RCC 7860 (cell line): ENCODE measurements around the gene NR1D1.

Experiments
- DNase-seq: peaks from one replicate; pipeline ENCODE4 v3.0.0-alpha.2; 2015; ENCODE audit warnings: low spot score
- FAIRE-seq: peaks from 2 replicates; lab custom pipeline; 2012; peaks lifted over from hg19 to GRCh38; lab: Jason Lieb, UNC

Gene NR1D1

DNA sequence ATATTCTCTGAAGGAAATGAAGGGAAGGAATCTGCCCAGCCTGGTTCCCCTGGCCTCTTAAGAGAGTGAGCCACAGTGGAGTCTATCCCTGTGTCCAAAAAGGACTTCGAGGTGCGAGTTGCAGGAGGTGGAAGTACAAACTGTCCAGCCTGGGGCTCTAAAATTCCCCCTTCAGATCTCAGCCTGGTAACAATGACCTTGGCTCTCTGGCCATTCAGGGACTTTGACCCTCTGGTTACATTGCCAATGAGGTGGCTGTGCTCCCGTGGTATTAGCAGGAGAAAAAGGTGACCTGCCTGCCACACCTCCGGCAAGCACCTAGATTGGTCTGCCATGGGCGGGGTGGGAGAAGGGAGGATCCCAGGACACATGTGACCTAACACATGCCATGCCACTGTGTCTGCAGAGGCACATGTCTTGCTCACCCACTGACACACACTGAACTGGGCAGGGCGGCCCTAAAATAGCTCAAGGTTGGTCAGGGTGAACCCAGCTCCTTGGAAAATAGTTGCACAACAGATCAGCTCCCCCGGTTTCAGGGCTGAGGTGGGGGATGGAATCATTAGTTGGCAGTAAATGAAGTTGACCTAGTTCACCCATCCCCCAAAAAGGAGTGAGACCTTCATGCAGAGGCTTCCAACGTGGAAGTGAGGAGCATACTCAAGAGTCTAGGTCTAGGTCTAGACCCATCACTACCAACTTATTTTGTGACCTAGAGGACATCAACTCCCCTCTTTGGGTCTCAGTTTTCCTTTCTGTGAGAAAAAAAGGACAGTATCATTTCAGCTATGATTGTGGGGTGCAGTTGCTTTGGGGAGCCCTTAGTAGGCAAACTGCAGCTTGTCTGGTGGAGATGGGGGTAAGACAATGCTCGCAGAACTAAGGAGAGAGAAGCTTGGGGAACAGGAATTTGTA is 2.2 kb downstream of the NR1D1 start:
- FAIRE-seq: no peak

GRCh38 chr17:40097087-40097486 is 3.3 kb downstream of the NR1D1 start:
- DNase-seq: no peak
- no peak for FAIRE-seq

More for the DNA sequence above, 2.2 kb downstream of the NR1D1 start:
- no peak for DNase-seq

GRCh38 chr17:40095944-40096791 is 4.2 kb downstream of the NR1D1 start:
- FAIRE-seq (no peak), DNase-seq (no peak)

DNA sequence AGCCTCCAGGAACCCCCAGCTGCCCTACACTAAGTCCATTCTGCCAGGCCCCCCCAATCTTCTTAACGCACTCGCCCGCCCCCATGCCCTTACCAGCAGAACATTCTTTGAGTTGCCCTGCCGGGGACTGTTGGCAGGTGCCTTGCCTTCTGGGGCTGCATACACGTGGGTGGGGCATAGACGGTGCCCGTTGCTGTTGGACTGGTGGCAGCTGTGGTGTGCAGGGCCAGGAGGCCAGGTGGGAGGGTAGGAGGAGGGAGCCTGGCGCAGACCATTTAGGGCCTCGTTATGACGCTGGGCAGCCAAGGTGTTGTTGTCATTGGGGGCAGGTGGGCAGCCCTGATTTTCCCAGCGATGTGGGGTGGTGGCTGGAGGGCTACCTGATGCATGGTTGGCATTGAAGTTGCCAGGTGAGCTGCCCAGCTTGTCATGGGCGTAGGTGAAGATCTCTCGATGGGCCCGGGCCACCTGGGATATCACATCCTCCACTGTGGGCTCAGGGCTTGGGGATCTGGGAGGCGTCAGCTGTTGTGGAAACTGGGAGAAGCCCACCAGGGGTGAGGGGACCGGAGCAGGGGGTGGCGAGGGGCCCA is 4.9 kb downstream of the NR1D1 start:
- no peak for FAIRE-seq

DNA sequence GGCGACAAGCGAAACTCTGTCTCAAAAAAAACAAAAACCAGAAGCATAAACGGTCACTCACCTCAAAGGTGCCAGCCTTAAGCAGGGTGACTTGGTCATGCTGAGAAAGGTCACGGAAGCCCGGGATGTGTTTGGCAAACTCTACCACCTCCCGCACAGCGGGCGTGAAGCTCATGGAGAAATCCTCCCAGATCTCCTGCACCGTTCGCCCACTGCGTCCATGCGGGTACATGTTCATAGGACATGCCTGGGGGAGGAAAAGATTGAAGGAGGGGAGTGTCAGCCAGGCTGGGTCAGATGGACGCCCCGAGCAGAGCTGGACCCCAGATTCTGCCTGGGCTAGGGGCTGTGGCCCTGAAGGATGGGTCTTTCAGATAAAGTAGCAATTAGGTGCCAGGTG is 5.5 kb downstream of the NR1D1 start:
- DNase-seq (no peak), FAIRE-seq (no peak)

More for the DNA sequence above, 4.9 kb downstream of the NR1D1 start:
- DNase-seq: no peak

DNA sequence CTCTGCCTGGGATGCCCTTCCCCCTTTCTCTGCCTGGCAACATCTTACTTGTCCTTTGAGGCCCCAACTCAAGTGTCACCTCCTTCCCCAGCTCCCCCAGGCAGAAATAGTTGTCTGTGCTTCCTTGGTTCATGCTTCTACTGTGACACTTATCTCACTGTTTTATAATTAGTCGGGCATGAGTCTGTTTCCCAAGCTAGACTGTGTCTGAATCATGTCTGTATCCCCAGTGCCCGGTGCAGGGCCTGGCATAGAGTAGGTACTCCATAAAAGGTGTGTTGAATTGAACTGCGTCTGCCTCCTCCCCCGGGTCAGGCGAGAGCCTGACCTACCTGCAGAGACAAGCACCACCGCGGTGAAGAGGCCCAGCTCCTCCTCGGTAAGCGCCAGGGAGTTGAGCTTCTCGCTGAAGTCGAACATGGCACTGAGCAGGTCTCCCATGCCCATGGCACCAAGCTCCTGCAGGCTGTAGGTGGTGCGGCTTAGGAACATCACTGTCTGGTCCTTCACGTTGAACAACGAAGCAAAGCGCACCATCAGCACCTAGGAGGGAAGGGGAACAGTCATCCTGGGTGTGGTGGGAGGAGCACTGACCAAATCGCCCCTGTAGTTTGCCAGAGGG is 6.7 kb downstream of the NR1D1 start:
- FAIRE-seq: no peak
- DNase-seq: no peak

- FAIRE-seq (no peak), DNase-seq (no peak)
Observed at GRCh38 chr17:40093005-40093579, 7.3 kb downstream of the NR1D1 start.

DNA sequence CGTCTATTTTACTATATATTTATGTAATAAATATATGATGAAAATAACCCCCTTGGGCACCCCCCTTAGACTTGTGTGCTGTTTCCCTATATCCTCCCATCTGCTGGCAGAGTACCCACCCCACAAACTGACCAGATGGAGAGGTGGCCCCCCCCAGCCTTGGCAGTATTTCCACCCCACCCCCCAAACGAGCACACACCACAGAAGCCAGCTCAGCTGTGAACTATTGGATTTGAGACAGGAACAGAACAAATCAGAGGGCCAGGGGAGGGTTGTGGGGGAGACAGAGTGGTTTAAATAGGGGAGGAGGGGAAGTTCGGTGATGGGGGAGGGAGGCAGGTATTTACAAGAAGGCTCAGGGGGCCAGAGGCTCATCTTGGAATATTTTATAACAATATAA is 7.8 kb downstream of the NR1D1 start:
- FAIRE-seq: no peak

DNA sequence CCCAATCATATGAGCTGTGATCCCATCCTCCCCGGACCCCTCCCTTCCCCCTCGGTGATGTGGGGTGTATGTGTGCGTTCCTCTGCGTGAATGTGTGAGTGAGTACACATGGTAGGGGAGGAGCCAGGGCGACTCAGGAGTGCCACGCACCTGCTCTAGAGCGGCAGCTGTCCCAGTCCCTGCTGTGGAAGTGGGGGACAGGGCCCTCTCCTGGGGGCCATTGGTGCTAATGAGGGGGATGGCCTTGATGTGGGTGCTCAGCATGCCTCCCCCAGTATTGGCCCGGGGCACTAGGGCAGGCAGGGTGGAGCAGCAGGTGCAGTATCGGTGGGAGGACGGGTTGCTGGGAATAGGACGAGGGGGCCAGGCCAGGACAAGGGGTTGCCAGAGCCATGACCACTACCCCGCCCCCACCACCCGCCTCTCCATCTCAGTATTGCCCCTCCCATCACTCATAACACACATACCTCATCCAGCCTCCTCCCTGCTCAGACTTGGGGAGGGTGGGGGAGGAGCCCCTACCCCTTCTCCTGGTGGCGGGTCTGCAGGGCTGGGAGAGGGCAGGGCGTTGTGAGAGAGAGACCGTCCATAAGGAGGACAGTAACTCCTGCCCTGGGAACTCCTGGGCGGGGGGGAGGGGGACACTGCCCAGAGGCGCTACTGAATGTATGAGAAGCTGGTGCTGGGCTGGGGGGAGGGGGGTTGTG is 8.5 kb downstream of the NR1D1 start:
- FAIRE-seq: no peak
- no peak for DNase-seq

More for the DNA sequence above, 7.8 kb downstream of the NR1D1 start:
- no peak for DNase-seq

DNA sequence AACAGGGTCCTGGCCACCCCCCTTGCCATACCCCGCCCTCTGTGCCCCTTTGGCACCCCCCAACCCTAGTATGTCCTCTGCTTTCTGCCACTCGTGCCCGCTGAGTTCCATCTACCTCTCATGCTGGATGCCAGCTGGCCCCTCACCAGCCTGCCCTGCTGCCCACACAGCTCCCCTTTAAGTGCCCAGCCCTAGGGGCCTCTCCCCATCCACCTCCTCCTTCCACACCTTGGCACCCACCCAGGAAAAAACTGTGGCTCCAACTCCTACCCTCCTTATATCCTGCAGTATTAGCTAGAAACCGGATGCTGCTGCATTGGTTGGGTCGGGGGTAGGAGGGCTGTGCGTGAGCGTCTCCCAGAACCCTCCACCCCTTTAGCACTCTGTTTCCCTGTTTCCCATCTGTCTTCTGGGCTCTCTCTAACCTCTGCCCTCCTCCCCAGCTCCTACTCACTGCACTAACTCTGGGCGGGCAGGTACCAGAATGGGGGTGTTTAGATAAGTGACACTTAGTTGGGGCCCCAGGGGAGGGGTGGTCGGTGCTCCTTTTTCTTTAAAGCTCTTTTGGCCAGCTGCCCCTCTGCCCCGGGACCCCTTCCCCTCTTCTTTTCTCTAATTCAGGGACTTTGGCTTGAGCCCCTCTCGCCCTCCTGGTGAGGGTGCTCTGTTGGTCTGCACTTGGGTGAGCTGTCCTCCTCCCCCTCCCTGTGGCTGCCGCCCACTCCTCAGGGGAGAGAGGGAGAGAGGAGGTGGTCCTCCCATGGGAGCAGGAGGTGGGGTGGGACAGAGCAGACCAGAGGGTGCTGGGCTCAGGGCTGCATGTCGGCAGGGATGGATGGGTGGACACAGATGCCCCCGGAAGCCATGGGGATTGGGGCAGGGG is 9.9 kb downstream of the NR1D1 start:
- DNase-seq: no peak
- no peak for FAIRE-seq

DNA sequence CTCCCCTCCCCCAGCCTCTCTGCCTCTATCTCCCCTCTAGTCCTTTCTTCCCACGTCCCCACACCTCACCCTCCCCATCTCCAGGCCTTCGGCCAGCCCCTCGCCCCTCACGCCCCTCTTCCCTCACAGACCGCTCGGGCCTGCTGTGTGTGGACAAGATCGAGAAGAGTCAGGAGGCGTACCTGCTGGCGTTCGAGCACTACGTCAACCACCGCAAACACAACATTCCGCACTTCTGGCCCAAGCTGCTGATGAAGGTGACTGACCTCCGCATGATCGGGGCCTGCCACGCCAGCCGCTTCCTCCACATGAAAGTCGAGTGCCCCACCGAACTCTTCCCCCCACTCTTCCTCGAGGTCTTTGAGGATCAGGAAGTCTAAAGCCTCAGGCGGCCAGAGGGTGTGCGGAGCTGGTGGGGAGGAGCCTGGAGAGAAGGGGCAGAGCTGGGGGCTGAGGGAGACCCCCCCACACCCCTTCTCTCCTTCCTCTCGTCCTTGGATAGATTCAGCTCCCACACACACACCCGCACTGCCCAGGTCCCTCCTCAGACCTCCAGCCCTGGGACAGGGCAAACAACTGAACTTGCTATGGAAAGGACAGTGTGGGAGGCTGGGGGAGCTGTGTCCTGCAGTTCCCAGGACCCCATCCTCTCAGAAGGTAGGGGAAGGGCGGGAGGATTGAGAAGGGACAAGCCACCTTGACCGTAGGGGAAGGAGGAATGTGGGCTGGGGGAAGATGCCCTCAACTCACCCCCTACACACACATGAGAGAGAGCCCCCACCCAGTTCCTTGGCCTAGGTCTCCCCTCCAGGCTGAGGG is 11.1 kb downstream of the NR1D1 start:
- no peak for DNase-seq
- no peak for FAIRE-seq

- FAIRE-seq: no peak
- no peak for DNase-seq
Observed at GRCh38 chr17:40087903-40088718, 12.3 kb downstream of the NR1D1 start.

DNA sequence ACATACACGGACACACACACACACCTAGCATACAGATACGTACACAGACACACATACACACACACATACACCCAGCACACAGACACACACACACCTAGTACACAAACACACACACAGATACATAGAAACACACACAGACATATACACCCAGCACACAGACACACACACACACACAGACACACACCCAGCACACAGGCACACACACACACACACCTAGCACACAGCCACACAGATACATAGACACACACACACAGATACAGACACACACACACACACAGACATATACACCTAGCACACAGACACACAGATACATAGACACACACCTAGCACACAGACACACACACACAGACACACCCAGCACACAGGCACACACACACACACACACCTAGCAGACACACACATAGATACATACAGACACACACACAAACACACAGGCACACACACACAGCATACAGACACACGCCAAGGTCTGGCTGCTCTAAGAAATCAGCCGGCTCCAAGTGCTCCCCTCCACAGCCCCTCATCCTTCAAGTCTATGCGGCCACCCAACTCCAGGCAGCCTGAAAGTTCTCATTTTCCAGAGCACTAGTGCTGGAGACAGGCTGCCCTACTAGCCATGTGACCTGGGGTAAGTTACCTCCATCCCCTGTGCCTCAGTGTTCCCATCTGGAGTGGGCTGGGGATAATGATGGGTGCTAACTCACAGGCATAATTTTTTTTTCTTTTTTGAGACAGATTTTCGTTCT is 13.2 kb downstream of the NR1D1 start:
- FAIRE-seq (no peak), DNase-seq (no peak)

DNA sequence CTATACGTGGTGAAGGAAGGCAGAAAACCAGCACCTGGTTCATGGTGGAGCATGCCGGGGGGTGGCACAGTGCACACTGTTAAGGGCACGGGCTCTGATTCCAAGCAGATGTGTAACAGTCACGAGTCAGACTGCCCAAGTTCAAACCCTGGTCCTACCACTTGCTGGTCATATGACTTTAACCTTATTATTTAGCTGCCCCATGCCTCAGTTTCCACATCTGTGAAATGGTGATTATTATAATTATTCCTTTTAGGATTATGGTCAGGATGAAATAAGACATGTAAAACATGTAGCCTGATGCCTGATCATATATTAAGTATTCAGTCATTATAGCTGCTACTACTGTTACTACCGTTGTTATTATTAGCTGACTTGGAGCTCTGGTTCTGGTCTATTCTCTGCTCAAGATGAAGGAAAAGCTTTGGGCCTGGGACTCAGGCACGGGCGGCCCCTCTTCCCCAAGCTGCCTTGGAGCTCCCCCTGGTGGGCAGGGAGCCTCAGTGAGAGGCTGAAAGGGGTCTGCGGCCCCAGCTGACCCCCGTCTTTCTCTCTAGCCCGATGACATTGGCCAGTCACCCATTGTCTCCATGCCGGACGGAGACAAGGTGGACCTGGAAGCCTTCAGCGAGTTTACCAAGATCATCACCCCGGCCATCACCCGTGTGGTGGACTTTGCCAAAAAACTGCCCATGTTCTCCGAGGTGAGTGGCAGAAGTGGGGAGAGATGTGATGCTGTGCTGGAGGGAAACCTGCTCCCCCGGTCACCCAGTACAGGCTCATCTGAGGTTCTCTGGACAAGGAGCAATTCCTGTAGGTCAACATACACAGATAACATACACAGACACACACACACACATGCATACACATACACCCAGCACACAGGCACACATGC is 14.0 kb downstream of the NR1D1 start:
- DNase-seq (no peak), FAIRE-seq (no peak)

GRCh38 chr17:40084477-40084876 is 15.9 kb downstream of the NR1D1 start:
- DNase-seq (no peak), FAIRE-seq (no peak)

GRCh38 chr17:40079545-40079944 is 20.8 kb downstream of the NR1D1 start:
- FAIRE-seq: no peak

More at GRCh38 chr17:40079545-40079944, 20.8 kb downstream of the NR1D1 start:
- no peak for DNase-seq
